K562 (cell line): ENCODE measurements around the gene MFSD6. TPM values are rescaled to one million over a fixed set of nuclear protein-coding genes. Genes with fewer than 3 reads are reported as not detected.

ENCODE experiments used
- ATAC-seq: fragments of 200-7000 bp; cut with Tn5 transposase; 3 replicates; pipeline ENCODE4 v1.9.1; 2020; ENCODE audit warnings: moderate library complexity
- BruUV-seq: library from RNA; stranded (reverse); fragments of 400-500 nt; replicated peaks from 2 replicates; lab custom pipeline; 2021; lab: Mats Ljungman, UMichigan
- CTCF ChIA-PET: fragments of 300-600 bp; formaldehyde crosslinking; extraction: SDS; loops from one replicate; lab custom pipeline; 2021; ENCODE audit warnings: low intra/inter-chr PET ratio; lab: Yijun Ruan, JAX
- POLR2A ChIA-PET: fragments of 300-600, 350-650 bp; sonication (Branson Sonifier 250); formaldehyde crosslinking; extraction: SDS; loops from one replicate; lab custom pipeline; 2021; ENCODE audit warnings: antibody characterized with exemption, inconsistent platforms; lab: Yijun Ruan, JAX
- DNase-seq, 4 experiments: peaks; one replicate each; pipeline versions ENCODE4 v3.0.0 to v3.0.0-alpha.2; 2011 to 2018; ENCODE audit warnings: low spot score in 3 of 4, mixed read lengths in 3 of 4; ENCODE audit errors: extremely low read depth in 1 of 4
- FAIRE-seq: peaks from 2 replicates; lab custom pipeline; 2011; peaks lifted over from hg19 to GRCh38; lab: Jason Lieb, UNC
- H2AFZ ChIP-seq: 2 replicates; pipeline ENCODE4 v1.6.0; 2011; ENCODE audit warnings: low read depth, low read length, control low read depth, inconsistent platforms
- H3K27ac ChIP-seq: fragments of 200-600 bp; 3 replicates; pipeline ENCODE4 v1.8.0; 2011; ENCODE audit warnings: low read depth, mild to moderate bottlenecking, control low read depth, inconsistent platforms, low read length, moderate library complexity, mixed read lengths; ENCODE audit errors: extremely low read depth
- H3K27me3 ChIP-seq, 2 experiments: fragments of 300-600 bp in 1 of 2; 2 replicates in 1 of 2; 3 replicates in 1 of 2; pipeline versions ENCODE4 v1.6.0 to v1.8.0; 2011; ENCODE audit warnings: inconsistent platforms in 2 of 2, low read length in 2 of 2, mild to moderate bottlenecking in 1 of 2, mixed read lengths in 1 of 2, moderate library complexity in 1 of 2; ENCODE audit not compliant: control insufficient read depth in 2 of 2, insufficient read depth in 2 of 2
- H3K36me3 ChIP-seq: fragments of 300-600 bp; 3 replicates; pipeline ENCODE4 v1.8.0; 2011; ENCODE audit warnings: mild to moderate bottlenecking, low read length, inconsistent platforms; ENCODE audit not compliant: control insufficient read depth, insufficient read depth
- H3K4me1 ChIP-seq, 2 experiments: fragments of 200-600 bp in 1 of 2; replicated peaks in 1 of 2; 2 replicates in 1 of 2; 3 replicates in 1 of 2; pipeline versions ENCODE4 v1.5.1 to v1.8.0; 2011; ENCODE audit warnings: inconsistent platforms in 2 of 2, low read length in 2 of 2, mild to moderate bottlenecking in 1 of 2, mixed read lengths in 1 of 2, moderate library complexity in 1 of 2; ENCODE audit not compliant: control insufficient read depth in 2 of 2, insufficient read depth in 2 of 2
- H3K4me2 ChIP-seq: 2 replicates; pipeline ENCODE4 v1.6.1; 2011; ENCODE audit warnings: low read length, control low read depth, inconsistent platforms, mixed read lengths; ENCODE audit not compliant: insufficient read depth
- H3K4me3 ChIP-seq: fragments of 200-600 bp; sonication (generic), shearing (Covaris generic); 2 replicates; pipeline ENCODE4 v1.5.1; 2016; ENCODE audit warnings: control low read depth, inconsistent platforms
- H3K79me2 ChIP-seq: fragments of 200-600 bp; 3 replicates; pipeline ENCODE4 v1.8.0; 2011; ENCODE audit warnings: low read length, inconsistent platforms; ENCODE audit not compliant: control insufficient read depth, insufficient read depth
- H3K9ac ChIP-seq, 2 experiments: 2 replicates each; pipeline versions ENCODE4 v1.6.0 to v1.6.1; 2011; ENCODE audit warnings: low read depth in 2 of 2, low read length in 2 of 2, control low read depth in 1 of 2, inconsistent platforms in 1 of 2, mild to moderate bottlenecking in 1 of 2, mixed read lengths in 1 of 2; ENCODE audit not compliant: insufficient read depth in 1 of 2
- H3K9me1 ChIP-seq: one replicate; pipeline ENCODE4 v1.6.0; 2011; ENCODE audit warnings: inconsistent platforms, mild to moderate bottlenecking, low read length, moderate library complexity; ENCODE audit not compliant: control insufficient read depth, insufficient read depth
- H3K9me3 ChIP-seq: replicated peaks from 2 replicates; pipeline ENCODE4 v1.5.1; 2011; ENCODE audit warnings: low read depth, low read length, inconsistent platforms; ENCODE audit not compliant: control insufficient read depth, insufficient read depth
- H4K20me1 ChIP-seq: replicated peaks from 2 replicates; pipeline ENCODE4 v1.6.1; 2011; ENCODE audit warnings: low read length, inconsistent platforms, mixed read lengths; ENCODE audit not compliant: control insufficient read depth, insufficient read depth
- CEBPB ChIP-seq: fragments of 450-650 bp; IDR thresholded peaks from 2 replicates; pipeline ENCODE4 v1.6.1; 2016; ENCODE audit warnings: missing genetic modification characterization, missing compliant biosample characterization
- CHD2 ChIP-seq: IDR thresholded peaks from 2 replicates; pipeline ENCODE4 v1.6.1; 2011; ENCODE audit warnings: low read depth, low read length
- HMGXB4 ChIP-seq: sonication (generic); formaldehyde crosslinking; IDR thresholded peaks from 2 replicates; pipeline ENCODE4 v1.8.1; 2023; ENCODE audit warnings: mild to moderate bottlenecking, missing genetic modification reagents
- MEF2D ChIP-seq: conservative IDR thresholded peaks from 2 replicates; pipeline ENCODE4 v1.6.1; 2016; ENCODE audit warnings: low read depth, missing genetic modification characterization, missing compliant biosample characterization
- SMARCA4 ChIP-seq: fragments of 450-650 bp; IDR thresholded peaks from 2 replicates; pipeline ENCODE4 v1.6.1; 2016
- TBL1XR1 ChIP-seq, 2 experiments: IDR thresholded peaks; 2 replicates each; pipeline ENCODE4 v1.6.1; 2012; ENCODE audit warnings: improper control_type of control experiment in 2 of 2, low read length in 2 of 2, mild to moderate bottlenecking in 1 of 2
- WGBS: fragments of 100-300 bp; shearing (Covaris generic); methylation state at CpG from one replicate; pipeline ENCODE4 v1.1.6; 2016; ENCODE audit warnings: low coverage, mixed read lengths; ENCODE audit not compliant: insufficient coverage; ENCODE audit errors: missing lambda C conversion rate; 5-methylcytosine and 5-hydroxymethylcytosine counted together
- in situ Hi-C: fragments of 300-500 bp; cut with MboI; formaldehyde crosslinking; loops from 4 replicates; pipeline ENCODE4 v1.15.0; 2018; ENCODE audit warnings: inconsistent platforms, mixed read lengths
- intact Hi-C: fragments of 100-400 bp; cut with micrococcal nuclease; formaldehyde crosslinking; loops from 2 replicates; pipeline ENCODE4 v1.14.2; 2022
- polyA plus RNA-seq, 8 experiments: library from polyadenylated mRNA; depleted of rRNA in 4 of 8; stranded (reverse) in 5 of 8; unstranded in 3 of 8; fragments of >200 nt; fragmentation: Nextera tagmentation in 2 of 8; fragmentation: Illumina TruSeq in 1 of 8; extraction: Ambion mirVana in 2 of 8; extraction: Trizol in 1 of 8; gene quantifications; 2 replicates each; pipeline versions ENCODE4 v1.2.1 to v1.2.3, GENCODE V29; 2011 to 2014; ENCODE audit warnings: inconsistent platforms in 1 of 8, missing spikeins in 1 of 8
- total RNA-seq, 7 experiments: library from RNA; depleted of rRNA in 6 of 7; stranded (reverse); fragments of >200 nt in 6 of 7; fragmentation: Illumina TruSeq in 2 of 7; extraction: Trizol in 2 of 7; gene quantifications; 2 replicates each; pipeline versions ENCODE4 v1.2.1 to v1.2.3, GENCODE V29; 2011 to 2021; ENCODE audit warnings: low replicate concordance in 1 of 7
- TF ChIP-seq, protein P1 (sequence below): fragments of 450-650 bp; IDR thresholded peaks from 2 replicates; pipeline ENCODE4 v1.6.1; 2016; ENCODE audit warnings: missing biosample characterization, missing genetic modification characterization
- TF ChIP-seq, protein P2 (sequence below): fragments of 250-450 bp; sonication (Bioruptor Pico); IDR thresholded peaks from 2 replicates; pipeline ENCODE4 v1.6.1; 2021; ENCODE audit warnings: mild to moderate bottlenecking

Gene MFSD6
- total and polyA plus RNA-seq, 9 of the 15 experiments (the other 6 are each of a cell fraction or from before 2014, with no cell fraction given), result 1.1 to 7.9 (median 4.4) TPM

GRCh38 chr2:190420801-190421200 is 12.6 kb downstream of the MFSD6 start:
- Histone ChIP-seq H3K9me3 (no peaks in the 10 kb centered on the region), H3K4me2 (no peak overlapping the region), H3K4me3 (no peak overlapping the region), H3K79me2 (no peaks in the 10 kb centered on the region), H3K27me3 (no peaks in the 10 kb centered on the region)
- POLR2A ChIA-PET, result no interaction called here
- no TSS peak for BruUV-seq
- FAIRE-seq (no peak), ATAC-seq (no peak)
- TF ChIP-seq, protein P1, sequence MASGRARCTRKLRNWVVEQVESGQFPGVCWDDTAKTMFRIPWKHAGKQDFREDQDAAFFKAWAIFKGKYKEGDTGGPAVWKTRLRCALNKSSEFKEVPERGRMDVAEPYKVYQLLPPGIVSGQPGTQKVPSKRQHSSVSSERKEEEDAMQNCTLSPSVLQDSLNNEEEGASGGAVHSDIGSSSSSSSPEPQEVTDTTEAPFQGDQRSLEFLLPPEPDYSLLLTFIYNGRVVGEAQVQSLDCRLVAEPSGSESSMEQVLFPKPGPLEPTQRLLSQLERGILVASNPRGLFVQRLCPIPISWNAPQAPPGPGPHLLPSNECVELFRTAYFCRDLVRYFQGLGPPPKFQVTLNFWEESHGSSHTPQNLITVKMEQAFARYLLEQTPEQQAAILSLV (tag), result no peak
- TF ChIP-seq CEBPB, result 0 out of 2 replicates have a peak, but pooled peaks have one; percentile 7
- TF ChIP-seq HMGXB4 (CRISPR knock-in tag), result no peak
- no peak for TF ChIP-seq SMARCA4
- TF ChIP-seq, protein P2, sequence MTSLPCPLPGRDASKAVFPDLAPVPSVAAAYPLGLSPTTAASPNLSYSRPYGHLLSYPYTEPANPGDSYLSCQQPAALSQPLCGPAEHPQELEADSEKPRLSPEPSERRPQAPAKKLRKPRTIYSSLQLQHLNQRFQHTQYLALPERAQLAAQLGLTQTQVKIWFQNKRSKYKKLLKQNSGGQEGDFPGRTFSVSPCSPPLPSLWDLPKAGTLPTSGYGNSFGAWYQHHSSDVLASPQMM (CRISPR knock-in tag), result no peak
- no peak for TF ChIP-seq MEF2D (tag)
- TF ChIP-seq TBL1XR1 (IDR thresholded peaks at IDR 0.05; ENCODE audit: low read length in 2 of 2), result no peak
- TF ChIP-seq CHD2, result no peak
- TF ChIP-seq, all 486 proteins: peak for 1
- Histone ChIP-seq H4K20me1 (no peaks in the 10 kb centered on the region), H3K9me1 (no peaks in the 10 kb centered on the region), H3K27ac (no peak overlapping the region), H3K36me3 (no peaks in the 10 kb centered on the region), H3K4me1 (no peaks in the 10 kb centered on the region; a peak in 1 of 5 replicates), H3K9ac (no peak overlapping the region), H2AFZ (no peak overlapping the region)
- WGBS, result 11% methylated on average over 1 of the region's 1 CpG
- intact Hi-C loops (loop anchor here (5.0 kb wide), 1 partner anchor 76 kb away; no protein-coding TSS in a partner anchor), in situ Hi-C loops (no loop called here)
- CTCF ChIA-PET, result no interaction called here
- no peak for DNase-seq
